HG03354 (cell line): ENCODE measurements around the gene OR3A3.

ENCODE experiments used
- ATAC-seq: cut with Tn5 transposase; IDR thresholded peaks from one replicate; pipeline ENCODE4 v1.9.1; 2021; ENCODE audit warnings: mild to moderate bottlenecking; ENCODE audit not compliant: unreplicated experiment, poor library complexity, severe bottlenecking

The OR3A3 gene

DNA sequence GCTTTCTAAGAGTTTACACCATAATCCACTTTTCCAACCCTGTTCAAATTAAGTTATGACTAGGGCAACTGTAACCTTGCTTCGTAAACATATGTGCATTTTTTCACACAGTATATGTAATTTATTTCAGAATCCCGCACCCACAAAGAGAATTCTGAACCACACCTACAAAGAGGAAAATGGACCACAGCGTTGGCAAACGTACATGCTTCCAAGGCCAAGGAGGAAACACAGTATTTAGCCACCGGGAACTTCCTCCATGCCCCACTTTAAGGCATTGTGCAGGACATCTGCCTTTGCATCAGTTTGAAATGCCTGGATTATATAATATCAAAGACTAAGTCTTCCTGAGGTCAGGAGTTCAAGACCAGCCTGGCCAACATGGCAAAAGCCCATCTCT, 58.4 kb downstream of the OR3A3 start:
- ATAC-seq = no peak

DNA sequence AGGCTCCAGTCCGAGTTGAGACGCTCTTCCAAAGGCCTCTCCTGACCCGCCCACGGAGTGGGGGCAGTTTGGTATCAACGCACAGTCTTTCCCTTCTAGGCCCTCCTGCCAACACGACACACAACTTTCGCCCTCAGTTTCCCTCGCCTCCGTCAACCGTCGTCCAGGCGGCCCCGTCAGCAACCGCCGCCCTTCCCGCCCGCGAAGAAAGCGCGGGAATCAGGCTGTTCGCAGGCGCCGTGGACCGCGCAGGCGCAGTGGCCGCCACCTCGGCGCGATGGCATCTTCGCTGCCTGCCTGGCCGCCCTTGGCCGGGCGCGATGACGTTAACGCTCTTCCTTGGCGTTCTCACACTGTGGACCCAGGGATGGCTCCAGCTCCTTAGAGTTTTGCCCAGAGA, 60.4 kb downstream of the OR3A3 start, which contains the start of gene SPATA22:
Gene SPATA22 (minus strand): TSS at position 221 of the 400 bp plus-strand sequence. CDS start 2,494 bp downstream, outside the sequence.
- ATAC-seq = no peak

DNA sequence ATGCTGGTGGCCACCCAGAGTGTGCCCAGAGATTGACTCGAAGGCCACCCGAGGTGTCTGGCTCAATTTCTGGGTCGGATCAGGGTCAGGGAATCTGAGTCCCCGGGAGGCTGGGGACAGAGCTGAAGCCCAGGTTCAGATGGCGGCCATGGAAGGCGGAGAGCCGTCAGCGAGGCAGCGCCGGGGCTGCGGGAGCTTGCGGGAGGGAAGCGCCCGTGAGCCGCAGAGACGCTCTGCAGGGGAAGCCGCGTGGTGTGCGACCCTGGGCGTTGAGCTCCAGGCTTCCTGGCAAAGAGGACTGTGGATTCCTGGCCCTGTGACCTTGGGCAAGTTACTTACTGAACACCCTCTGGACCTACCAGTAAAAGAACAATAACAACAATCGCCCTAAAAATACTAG, 61.0 kb downstream of the OR3A3 start:
- no peak for ATAC-seq
